ENCODE data around the gene WFDC10A. TPM values are rescaled to one million over a fixed set of nuclear protein-coding genes. Genes with fewer than 3 reads are reported as not detected.

The WFDC10A gene
- total and polyA plus RNA-seq, 9 of the 15 experiments (the other 6 are each of a cell fraction or from before 2014, with no cell fraction given), result not detected

DNA sequence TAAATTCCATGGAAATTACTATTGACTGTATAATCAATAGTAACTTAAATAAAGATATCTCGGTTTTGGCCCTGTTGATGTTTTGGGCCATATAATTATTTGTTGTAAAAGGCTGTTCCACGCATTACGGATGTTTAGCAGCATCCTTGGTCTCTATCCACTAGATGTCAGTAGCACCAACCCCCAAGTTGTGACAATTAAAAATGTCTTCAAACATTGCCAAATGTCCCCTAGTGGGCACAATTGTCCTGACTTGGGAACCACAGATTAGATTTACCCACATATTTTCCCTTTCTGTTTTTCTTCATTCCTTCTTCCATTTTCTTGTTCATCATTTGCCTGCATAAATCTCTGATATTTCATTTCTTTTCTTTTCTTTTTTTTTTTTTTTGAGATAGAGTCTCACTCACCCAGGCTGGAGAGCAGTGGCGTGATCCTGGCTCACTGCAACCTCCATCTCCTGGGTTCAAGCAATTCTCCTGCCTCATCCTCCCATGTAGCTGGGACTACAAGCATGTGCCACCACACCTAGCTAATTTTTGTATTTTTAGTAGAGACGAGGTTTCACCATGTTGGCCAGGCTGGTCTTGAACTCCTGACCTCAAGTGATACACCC is 36.9 kb upstream of the WFDC10A start:
- CTCF ChIA-PET (ENCODE audit: low intra/inter-chr PET ratio), result interaction anchor here (0.6 to 3.5 kb wide), 5 partner anchors 102 to 183 kb away, joined by 3 to 29 read pairs (median 3); no protein-coding TSS in a partner anchor
- WGBS (ENCODE audit: insufficient coverage, low coverage, missing lambda C conversion rate), result 1% methylated on average over 4 of the region's 5 CpGs
- peak; percentile 19 to 71 (median 40) for DNase-seq (ENCODE audit: extremely low read depth in 1 of 4, low spot score in 3 of 4)
- TF ChIP-seq POLR2H (tag; IDR thresholded peaks at IDR 0.05; ENCODE audit: low read depth), result no peak
- TF ChIP-seq ZC3H8 (IDR thresholded peaks at IDR 0.05), result no peak
- TF ChIP-seq RB1 (IDR thresholded peaks at IDR 0.05; ENCODE audit: low read depth), result 0 out of 2 replicates have a peak, but pooled peaks have one; percentile 13
- peak; percentile 61; the same call in 1 of the 2 replicates for TF ChIP-seq REST (IDR thresholded peaks at IDR 0.05; ENCODE audit: borderline replicate concordance)
- TF ChIP-seq REST (CRISPR knock-in tag; IDR thresholded peaks at IDR 0.05; ENCODE audit: low read depth), result no peak
- no peak for TF ChIP-seq ZNF253 (CRISPR knock-in tag; conservative IDR thresholded peaks at IDR 0.05)
- peak; percentile 11; the same call in 1 of the 2 replicates for TF ChIP-seq CXXC5 (CRISPR knock-in tag; IDR thresholded peaks at IDR 0.05)
- no peak for TF ChIP-seq SMARCA4 (IDR thresholded peaks at IDR 0.05)
- no peak for TF ChIP-seq ZNF165 (CRISPR knock-in tag; IDR thresholded peaks at IDR 0.05; ENCODE audit: borderline replicate concordance)
- no peak for TF ChIP-seq ZNF696 (CRISPR knock-in tag; conservative IDR thresholded peaks at IDR 0.05)
- no peak for TF ChIP-seq IRF2 (CRISPR knock-in tag; IDR thresholded peaks at IDR 0.05)
- peak in 1 of 2 experiments; percentile 59; a peak in 1 of 4 replicates for TF ChIP-seq MLLT1 (IDR thresholded peaks at IDR 0.05)
- no peak for TF ChIP-seq NELFE (IDR thresholded peaks at IDR 0.05; ENCODE audit: insufficient read depth, insufficient read length)
- 0 out of 4 replicates have a peak, but pooled peaks of 1 of the 2 experiments have one; percentile 25 for TF ChIP-seq ARNT (IDR thresholded peaks at IDR 0.05)

More for the DNA sequence above, 36.9 kb upstream of the WFDC10A start:
- Histone ChIP-seq H4K20me1 (replicated peaks; ENCODE audit: control insufficient read depth, insufficient read depth, low read length) (no peaks in the 10 kb centered on the region), H3K9ac (ENCODE audit: insufficient read depth in 1 of 2, low read depth in 2 of 2, low read length in 2 of 2) (no peak overlapping the region), H3K4me3 (no peak overlapping the region), H3K4me2 (ENCODE audit: insufficient read depth, low read length) (no peak overlapping the region), H3K36me3 (ENCODE audit: control insufficient read depth, insufficient read depth, low read length) (no peaks in the 10 kb centered on the region), H3K79me2 (ENCODE audit: control insufficient read depth, insufficient read depth, low read length) (no peaks in the 10 kb centered on the region), H2AFZ (ENCODE audit: low read depth, low read length) (no peak overlapping the region), H3K4me1 (replicated peaks in 1 of 2; ENCODE audit: control insufficient read depth in 2 of 2, insufficient read depth in 2 of 2, low read length in 2 of 2) (no peaks in the 10 kb centered on the region), H3K9me3 (replicated peaks; ENCODE audit: control insufficient read depth, insufficient read depth, low read depth, low read length) (no peaks in the 10 kb centered on the region), H3K9me1 (ENCODE audit: control insufficient read depth, insufficient read depth, low read length) (no peaks in the 10 kb centered on the region), H3K27ac (ENCODE audit: extremely low read depth, low read depth, low read length) (no peak overlapping the region), H3K27me3 (ENCODE audit: control insufficient read depth in 2 of 2, insufficient read depth in 2 of 2, low read length in 2 of 2) (peaks cover 0 to 3% of the 10 kb centered on the region in 2 experiments; a peak in 1 of 5 replicates)
- POLR2A ChIA-PET, result no interaction called here
- BruUV-seq (replicated peaks), result no TSS peak
- peak; percentile 94 for FAIRE-seq
- in situ Hi-C loops (cut with MboI) (no loop called here), intact Hi-C loops (cut with micrococcal nuclease) (loop anchor here (1.0 kb wide), 1 partner anchor 179 kb away; no protein-coding TSS in a partner anchor)
- ATAC-seq, result peak; percentile 92

Measured in K562 (cell line).